ENCODE results near the gene SLC12A2.

- TF ChIP-seq CTCF (IDR thresholded peaks at IDR 0.05) = no peak
- TF ChIP-seq EP300 (IDR thresholded peaks at IDR 0.05) = no peak
- no peak for TF ChIP-seq POLR2A (IDR thresholded peaks at IDR 0.05)
These were observed 25.6 kb downstream of the SLC12A2 start for GRCh38 chr5:128109138-128109537.

Measured in stomach (tissue), 4 donors.